GM10248 (cell line): ENCODE results near the gene ELOVL5.
"Not testable (repeated sequence)": the region's sequence is repeated elsewhere in the genome, so short reads cannot be mapped to it uniquely, and the experiment has no call there.

Experiments used
- CTCF ChIA-PET: fragments of 300-600 bp; sonication (Branson Sonifier 250); formaldehyde crosslinking; extraction: SDS; loops from one replicate; lab custom pipeline; 2021; ENCODE audit warnings: antibody characterized with exemption; lab: Yijun Ruan, JAX
- POLR2A ChIA-PET: fragments of 350-650 bp; sonication (Branson Sonifier 250); formaldehyde crosslinking; extraction: SDS; loops from one replicate; lab custom pipeline; 2020; ENCODE audit warnings: antibody characterized with exemption; lab: Yijun Ruan, JAX
- DNase-seq: peaks from one replicate; pipeline ENCODE4 v3.0.0; 2012; ENCODE audit errors: extremely low spot score
- TF ChIP-seq, protein P1 (sequence below): IDR thresholded peaks from 2 replicates; pipeline ENCODE4 v1.5.1; 2012; ENCODE audit warnings: mild to moderate bottlenecking, low read depth; ENCODE audit errors: extremely low read depth, missing control alignments, control extremely low read depth

ELOVL5 gene

DNA sequence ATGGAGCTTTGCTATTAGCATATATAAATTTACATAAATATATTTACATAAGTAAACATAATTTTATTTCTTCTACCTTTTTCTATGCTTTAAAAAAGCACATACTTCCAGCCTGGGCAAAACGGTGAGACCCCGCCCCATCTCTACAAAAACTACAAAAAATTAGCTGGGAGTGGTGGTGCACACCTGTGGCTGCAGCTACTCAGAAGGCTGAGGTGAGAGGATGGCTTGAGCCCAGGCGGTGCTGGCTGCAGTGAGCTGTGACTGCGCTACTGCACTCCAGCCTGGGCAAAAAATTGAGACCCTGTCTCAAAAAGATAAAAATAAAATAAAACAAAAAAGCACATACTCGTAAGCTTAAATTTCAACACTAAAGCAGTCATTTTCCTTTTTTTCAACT lies 30.3 kb downstream of the ELOVL5 start:
- ChIA-PET POLR2A (no interaction called here), CTCF (interaction anchor here (1.0 to 1.9 kb wide), 4 partner anchors 8 to 60 kb away, joined by 3 to 6 read pairs (median 3); no protein-coding TSS in a partner anchor)
- TF ChIP-seq, protein P1, sequence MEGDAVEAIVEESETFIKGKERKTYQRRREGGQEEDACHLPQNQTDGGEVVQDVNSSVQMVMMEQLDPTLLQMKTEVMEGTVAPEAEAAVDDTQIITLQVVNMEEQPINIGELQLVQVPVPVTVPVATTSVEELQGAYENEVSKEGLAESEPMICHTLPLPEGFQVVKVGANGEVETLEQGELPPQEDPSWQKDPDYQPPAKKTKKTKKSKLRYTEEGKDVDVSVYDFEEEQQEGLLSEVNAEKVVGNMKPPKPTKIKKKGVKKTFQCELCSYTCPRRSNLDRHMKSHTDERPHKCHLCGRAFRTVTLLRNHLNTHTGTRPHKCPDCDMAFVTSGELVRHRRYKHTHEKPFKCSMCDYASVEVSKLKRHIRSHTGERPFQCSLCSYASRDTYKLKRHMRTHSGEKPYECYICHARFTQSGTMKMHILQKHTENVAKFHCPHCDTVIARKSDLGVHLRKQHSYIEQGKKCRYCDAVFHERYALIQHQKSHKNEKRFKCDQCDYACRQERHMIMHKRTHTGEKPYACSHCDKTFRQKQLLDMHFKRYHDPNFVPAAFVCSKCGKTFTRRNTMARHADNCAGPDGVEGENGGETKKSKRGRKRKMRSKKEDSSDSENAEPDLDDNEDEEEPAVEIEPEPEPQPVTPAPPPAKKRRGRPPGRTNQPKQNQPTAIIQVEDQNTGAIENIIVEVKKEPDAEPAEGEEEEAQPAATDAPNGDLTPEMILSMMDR, result no peak
- no peak for DNase-seq

DNA sequence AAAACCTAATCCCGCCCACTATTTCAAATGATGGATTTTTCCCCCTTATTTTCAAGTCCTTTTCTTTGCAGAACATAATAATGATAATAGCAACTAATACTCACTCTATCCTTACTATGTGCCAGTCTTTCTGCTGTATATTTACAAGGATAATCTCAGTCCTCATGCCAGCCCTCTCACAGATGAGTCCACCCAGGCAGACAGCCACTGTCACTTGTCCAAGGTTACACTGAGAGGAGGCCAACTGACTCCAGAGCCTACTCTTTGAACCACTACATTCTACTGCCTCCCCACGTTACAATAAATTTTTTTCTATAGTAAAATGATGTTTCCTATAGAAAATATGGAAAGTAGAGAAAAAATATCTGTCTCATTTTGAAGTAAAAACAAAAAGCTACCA lies 30.9 kb downstream of the ELOVL5 start:
- DNase-seq, result no peak
- CTCF ChIA-PET, result interaction anchor here (1.0 to 1.9 kb wide), 4 partner anchors 8 to 59 kb away, joined by 3 to 6 read pairs (median 3); no protein-coding TSS in a partner anchor
- POLR2A ChIA-PET, result no interaction called here
- TF ChIP-seq, protein P1, result no peak

DNA sequence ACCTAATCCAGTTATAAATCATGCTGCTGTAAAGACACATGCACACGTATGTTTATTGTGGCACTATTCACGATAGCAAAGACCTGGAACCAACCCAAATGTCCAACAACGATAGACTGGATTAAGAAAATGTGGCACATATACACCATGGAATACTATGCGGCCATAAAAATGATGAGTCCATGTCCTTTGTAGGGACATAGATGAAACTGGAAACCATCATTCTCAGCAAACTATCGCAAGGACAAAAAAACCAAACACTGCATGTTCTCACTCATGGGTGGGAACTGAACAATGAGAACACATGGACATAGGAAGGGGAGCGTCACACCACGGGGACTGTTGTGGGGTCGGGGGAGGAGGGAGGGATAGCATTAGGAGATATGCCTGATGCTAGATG lies 31.5 kb downstream of the ELOVL5 start:
- POLR2A ChIA-PET, CTCF ChIA-PET, DNase-seq: not testable (repeated sequence)

DNA sequence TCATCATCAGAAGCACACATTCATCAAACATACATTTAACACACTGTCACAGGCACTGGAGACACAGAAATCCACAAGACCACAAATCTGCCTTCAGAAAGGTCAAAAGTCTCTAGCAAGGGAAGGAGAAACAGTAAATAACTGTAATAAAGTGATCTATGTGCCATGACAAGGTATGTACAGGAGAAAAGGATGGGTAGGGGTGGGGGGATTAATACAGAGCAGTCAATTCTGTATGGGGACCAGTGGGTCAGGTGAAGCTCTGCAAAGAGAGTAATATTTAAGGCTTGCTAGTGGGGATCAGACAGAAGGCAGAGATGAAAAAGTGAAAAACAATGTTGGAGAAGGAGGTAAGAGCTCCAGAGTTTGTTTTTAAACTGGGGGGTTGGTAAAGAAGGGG lies 32.6 kb downstream of the ELOVL5 start:
- POLR2A ChIA-PET, result no interaction called here
- TF ChIP-seq, protein P1, result no peak
- no peak for DNase-seq
- CTCF ChIA-PET, result interaction anchor here (0.7 to 1.1 kb wide), 2 partner anchors 13 to 24 kb away, joined by 3 read pairs; no protein-coding TSS in a partner anchor

DNA sequence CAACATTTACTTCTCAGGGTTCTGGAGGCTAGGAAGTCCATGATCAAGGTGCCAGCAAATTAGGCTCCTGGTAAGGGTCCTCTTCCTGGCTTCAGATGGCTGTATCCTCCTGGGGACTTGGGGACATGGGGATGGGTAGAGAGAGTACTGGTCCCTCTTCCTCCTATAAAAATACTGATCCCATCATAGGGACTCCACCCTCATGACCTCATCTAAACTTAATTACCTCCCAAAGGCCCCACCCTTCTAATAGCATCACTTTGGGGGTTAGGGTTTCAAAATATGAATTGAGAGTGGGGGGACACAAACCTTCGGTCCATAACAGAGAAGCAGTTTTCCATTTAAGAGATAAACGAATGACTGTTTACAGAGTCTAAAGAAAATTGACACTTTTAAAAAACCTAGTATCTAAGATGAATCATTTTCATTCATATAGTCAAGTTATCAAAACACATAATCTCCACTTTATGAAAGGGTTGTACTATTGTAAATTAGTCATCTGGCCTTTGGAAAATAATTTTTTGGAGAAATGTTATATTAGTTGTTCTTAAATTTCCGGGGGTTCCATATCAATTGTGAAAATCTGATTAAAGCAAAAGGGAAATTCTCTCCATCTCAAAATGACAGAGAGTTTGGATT lies 33.5 kb downstream of the ELOVL5 start:
- TF ChIP-seq, protein P1, result no peak
- no peak for DNase-seq
- ChIA-PET CTCF (interaction anchor here (0.7 to 2.2 kb wide), 5 partner anchors 12 to 26 kb away, joined by 3 to 10 read pairs (median 5); no protein-coding TSS in a partner anchor), POLR2A (no interaction called here)

DNA sequence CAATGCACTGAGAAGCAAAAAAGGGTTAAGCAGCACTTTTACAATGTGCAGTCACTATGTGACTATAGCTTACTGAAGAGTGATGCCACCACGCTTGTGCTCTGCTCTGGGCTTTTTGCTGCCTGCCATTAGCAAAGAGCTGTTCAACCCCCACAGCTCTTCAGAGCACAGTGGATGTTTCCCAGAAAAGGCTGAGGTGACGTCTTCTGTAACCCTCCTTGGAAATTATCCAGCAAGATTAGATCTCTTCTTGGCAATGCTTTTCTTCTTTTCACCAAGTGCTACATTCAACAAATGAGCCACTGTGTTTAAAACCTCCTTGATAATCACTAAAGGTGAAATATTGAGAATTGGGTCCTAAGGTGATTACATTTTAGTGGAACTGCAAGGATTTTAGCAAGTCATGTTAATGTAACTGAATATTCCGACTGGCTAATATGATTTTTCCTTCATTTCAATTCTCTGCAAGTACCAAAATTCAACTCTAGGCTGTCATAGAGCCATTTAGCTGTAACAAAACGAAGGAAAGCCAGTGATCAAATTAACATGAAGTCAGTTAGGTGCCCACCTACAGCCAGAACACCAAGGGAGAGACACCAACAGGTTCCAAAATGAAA lies 34.9 kb downstream of the ELOVL5 start:
- no peak for DNase-seq
- TF ChIP-seq, protein P1, result no peak
- ChIA-PET CTCF (interaction anchor here (0.9 to 2.2 kb wide), 6 partner anchors 12 to 76 kb away, joined by 3 to 10 read pairs (median 4); no protein-coding TSS in a partner anchor), POLR2A (no interaction called here)

DNA sequence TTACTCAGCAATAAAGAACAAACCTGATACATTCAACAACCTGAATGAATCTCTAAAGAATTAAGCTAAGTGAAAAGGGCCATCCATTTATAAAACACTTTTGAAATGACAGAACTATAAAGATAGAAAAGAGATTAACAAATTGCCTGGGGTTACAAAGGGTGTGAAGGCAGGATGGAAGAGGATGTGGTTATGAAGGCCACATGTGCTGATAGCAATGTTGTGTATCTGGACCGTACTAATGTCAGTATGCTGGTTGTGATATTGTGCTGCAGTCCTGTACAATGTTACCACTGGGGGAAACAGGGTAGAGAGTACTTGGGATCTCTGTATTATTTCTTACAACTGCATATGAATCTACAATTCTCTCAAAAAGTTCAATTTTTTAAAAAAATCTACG lies 36.4 kb downstream of the ELOVL5 start:
- ChIA-PET POLR2A (no interaction called here), CTCF (interaction anchor here (1.0 to 1.5 kb wide), 4 partner anchors 18 to 74 kb away, joined by 3 to 6 read pairs (median 4); no protein-coding TSS in a partner anchor)
- no peak for DNase-seq
- TF ChIP-seq, protein P1, result no peak
